ENCODE measurements around the gene TCF25. TPM values are rescaled to one million over a fixed set of nuclear protein-coding genes. Genes with fewer than 3 reads are reported as not detected.

TCF25 gene
- total RNA-seq, 1 experiment from 2014 or later = 155 TPM

Other genes with a start within 250 kb of the TCF25 start
- 69.0 to 76.6 TPM (median 76.0 TPM) in 3 replicates for gene CHMP1A, start 215.9 kb upstream of the TCF25 start, total RNA-seq (2021)
- 12.0 to 12.8 TPM (median 12.2 TPM) in 3 replicates for gene SPATA33, start 215.8 kb upstream of the TCF25 start, total RNA-seq (2021)
- gene CDK10, start 186.9 kb upstream of the TCF25 start, total RNA-seq (2021) = 79.8 to 102 TPM (median 81.6 TPM) in 3 replicates
- 12.1 to 15.7 TPM (median 14.1 TPM) in 3 replicates for gene SPATA2L, start 171.9 kb upstream of the TCF25 start, total RNA-seq (2021)
- gene VPS9D1, start 152.7 kb upstream of the TCF25 start, total RNA-seq (2021) = 3.8 to 5.6 TPM (median 4.2 TPM) in 3 replicates
- 13.9 to 17.2 TPM (median 16.6 TPM) in 3 replicates for gene ZNF276, start 152.1 kb upstream of the TCF25 start, total RNA-seq (2021)
- gene FANCA, start 56.9 kb upstream of the TCF25 start, total RNA-seq (2021) = 90.5 to 98.7 TPM (median 90.8 TPM) in 3 replicates
- 19.7 to 21.1 TPM (median 20.5 TPM) in 3 replicates for gene SPIRE2, start 45.1 kb upstream of the TCF25 start, total RNA-seq (2021)
- gene MC1R, start 45.3 kb downstream of the TCF25 start, total RNA-seq (2021) = 3.4 to 3.8 TPM (median 3.5 TPM) in 3 replicates
- 150 to 209 TPM (median 163 TPM) in 3 replicates for gene TUBB3, start 49.8 kb downstream of the TCF25 start, total RNA-seq (2021)
- gene DEF8, start 75.2 kb downstream of the TCF25 start, total RNA-seq (2021) = 64.5 to 64.7 TPM (median 64.6 TPM) in 3 replicates
- gene DBNDD1, start 145.9 kb downstream of the TCF25 start, total RNA-seq (2021) = 74.8 to 77.0 TPM (median 75.0 TPM) in 3 replicates
- gene PRDM7, start 203.7 kb downstream of the TCF25 start, total RNA-seq (2021) = 0.07 TPM in 1 of 3 replicates, not detected in the others